ENCODE measurements around the gene UCKL1.

DNA sequence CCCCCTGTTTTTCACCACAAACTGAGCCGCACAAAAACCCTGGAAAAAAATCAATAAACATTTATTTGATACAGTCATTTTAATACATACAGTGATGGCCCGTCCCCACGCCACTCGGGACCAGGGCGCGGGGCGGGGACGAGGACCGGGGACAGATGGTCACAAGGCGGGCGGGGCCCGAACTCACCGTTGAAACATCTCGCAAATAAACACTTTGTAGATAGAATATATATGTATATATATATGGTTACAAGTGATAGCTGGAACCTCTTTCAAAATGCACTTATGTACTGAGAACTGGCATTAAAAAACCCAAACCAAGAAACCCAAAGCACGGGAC lies 418 bp upstream of the UCKL1 start:
- TF ChIP-seq, protein P1, sequence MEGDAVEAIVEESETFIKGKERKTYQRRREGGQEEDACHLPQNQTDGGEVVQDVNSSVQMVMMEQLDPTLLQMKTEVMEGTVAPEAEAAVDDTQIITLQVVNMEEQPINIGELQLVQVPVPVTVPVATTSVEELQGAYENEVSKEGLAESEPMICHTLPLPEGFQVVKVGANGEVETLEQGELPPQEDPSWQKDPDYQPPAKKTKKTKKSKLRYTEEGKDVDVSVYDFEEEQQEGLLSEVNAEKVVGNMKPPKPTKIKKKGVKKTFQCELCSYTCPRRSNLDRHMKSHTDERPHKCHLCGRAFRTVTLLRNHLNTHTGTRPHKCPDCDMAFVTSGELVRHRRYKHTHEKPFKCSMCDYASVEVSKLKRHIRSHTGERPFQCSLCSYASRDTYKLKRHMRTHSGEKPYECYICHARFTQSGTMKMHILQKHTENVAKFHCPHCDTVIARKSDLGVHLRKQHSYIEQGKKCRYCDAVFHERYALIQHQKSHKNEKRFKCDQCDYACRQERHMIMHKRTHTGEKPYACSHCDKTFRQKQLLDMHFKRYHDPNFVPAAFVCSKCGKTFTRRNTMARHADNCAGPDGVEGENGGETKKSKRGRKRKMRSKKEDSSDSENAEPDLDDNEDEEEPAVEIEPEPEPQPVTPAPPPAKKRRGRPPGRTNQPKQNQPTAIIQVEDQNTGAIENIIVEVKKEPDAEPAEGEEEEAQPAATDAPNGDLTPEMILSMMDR (conservative IDR thresholded peaks at IDR 0.05) = no peak
- TF ChIP-seq EZH2 (IDR thresholded peaks at IDR 0.05; ENCODE audit: low read depth) = no peak

All from PC-9 (cell line).